Measurements from ENCODE around the gene PTPRD.

Gene PTPRD

GRCh38 chr9:9170439-9171134 lies 1442.2 kb downstream of the PTPRD start:
- TF ChIP-seq CTCF (IDR thresholded peaks at IDR 0.05; ENCODE audit: extremely low read depth, insufficient read depth, missing control alignments), result no peak
- no peak for DNase-seq (ENCODE audit: low spot score)
- in situ Hi-C loops (cut with MboI; ENCODE audit: low pct_unique_long_range_greater_than_20kb, low sequenced_read_pairs, unreplicated experiment), result no loop called here

- DNase-seq (ENCODE audit: low spot score), result no peak
- no peak for TF ChIP-seq CTCF (IDR thresholded peaks at IDR 0.05; ENCODE audit: extremely low read depth, insufficient read depth, missing control alignments)
- in situ Hi-C loops (cut with MboI; ENCODE audit: low pct_unique_long_range_greater_than_20kb, low sequenced_read_pairs, unreplicated experiment), result no loop called here
These were observed 1470.8 kb downstream of the PTPRD start for GRCh38 chr9:9142001-9142400.

GRCh38 chr9:9133526-9133925 lies 1479.3 kb downstream of the PTPRD start:
- TF ChIP-seq CTCF (IDR thresholded peaks at IDR 0.05; ENCODE audit: extremely low read depth, insufficient read depth, missing control alignments), result no peak
- no peak for DNase-seq (ENCODE audit: low spot score)
- in situ Hi-C loops (cut with MboI; ENCODE audit: low pct_unique_long_range_greater_than_20kb, low sequenced_read_pairs, unreplicated experiment), result no loop called here

- no peak for DNase-seq (ENCODE audit: low spot score)
- TF ChIP-seq CTCF (IDR thresholded peaks at IDR 0.05; ENCODE audit: extremely low read depth, insufficient read depth, missing control alignments), result no peak
- in situ Hi-C loops (cut with MboI; ENCODE audit: low pct_unique_long_range_greater_than_20kb, low sequenced_read_pairs, unreplicated experiment), result no loop called here
These were observed 1488.2 kb downstream of the PTPRD start for GRCh38 chr9:9124616-9125015.

- DNase-seq (ENCODE audit: low spot score), result no peak
- in situ Hi-C loops (cut with MboI; ENCODE audit: low pct_unique_long_range_greater_than_20kb, low sequenced_read_pairs, unreplicated experiment), result no loop called here
- no peak for TF ChIP-seq CTCF (IDR thresholded peaks at IDR 0.05; ENCODE audit: extremely low read depth, insufficient read depth, missing control alignments)
These were observed 1490.4 kb downstream of the PTPRD start for GRCh38 chr9:9122230-9122875.

GRCh38 chr9:9117866-9118265 lies 1494.9 kb downstream of the PTPRD start:
- no peak for DNase-seq (ENCODE audit: low spot score)
- in situ Hi-C loops (cut with MboI; ENCODE audit: low pct_unique_long_range_greater_than_20kb, low sequenced_read_pairs, unreplicated experiment), result no loop called here
- no peak for TF ChIP-seq CTCF (IDR thresholded peaks at IDR 0.05; ENCODE audit: extremely low read depth, insufficient read depth, missing control alignments)

All from GM13977 (cell line).